ENCODE measurements around the gene DLG5. TPM values are rescaled to one million over a fixed set of nuclear protein-coding genes. Genes with fewer than 3 reads are reported as not detected.

DLG5 gene
- total and polyA plus RNA-seq, 4 donors = 6.6 to 33.2 (median 15.8) TPM

- H3K36me3 ChIP-seq (ENCODE audit: control insufficient read depth in 4 of 4, insufficient read depth in 4 of 4, low read length in 4 of 4) = no peaks in the 10 kb centered on the region
- 77 to 82% methylated on average over 5 of the region's 5 CpGs for WGBS, 2 donors
These were observed 184.4 kb downstream of the DLG5 start for GRCh38 chr10:77742172-77742571.

GRCh38 chr10:77741746-77742145, 184.8 kb downstream of the DLG5 start:
- Histone ChIP-seq H3K4me3 (no peak overlapping the region), H3K36me3 (ENCODE audit: control insufficient read depth in 4 of 4, insufficient read depth in 4 of 4, low read length in 4 of 4) (no peaks in the 10 kb centered on the region), H3K27me3 (ENCODE audit: control insufficient read depth in 3 of 3, insufficient read depth in 3 of 3, low read length in 2 of 3) (no peaks in the 10 kb centered on the region), H3K27ac (ENCODE audit: low read depth in 1 of 2, low read length in 1 of 2) (no peak overlapping the region), H3K9ac (ENCODE audit: insufficient read depth in 1 of 2, low read length in 2 of 2) (no peak overlapping the region), H3K4me1 (ENCODE audit: control insufficient read depth in 5 of 5, insufficient read depth in 5 of 5, low read length in 5 of 5) (no peaks in the 10 kb centered on the region), H3K9me3 (ENCODE audit: control insufficient read depth in 4 of 4, insufficient read depth in 3 of 4, low read length in 3 of 4) (peaks cover 0 to 6% (median 0%) of the 10 kb centered on the region in 4 donors)
- no peak for TF ChIP-seq CTCF (IDR thresholded peaks at IDR 0.05; ENCODE audit: control extremely low read depth, extremely low read depth)
- ATAC-seq (ENCODE audit: insufficient read depth, low FRiP score) (no peak), DNase-seq (no peak)
- 94 to 96% methylated on average over 2 of the region's 2 CpGs for WGBS, 2 donors

More at GRCh38 chr10:77742172-77742571, 184.4 kb downstream of the DLG5 start:
- ATAC-seq (ENCODE audit: insufficient read depth, low FRiP score) = no peak
- TF ChIP-seq CTCF (IDR thresholded peaks at IDR 0.05; ENCODE audit: control extremely low read depth, extremely low read depth) = no peak
- Histone ChIP-seq H3K27me3 (ENCODE audit: control insufficient read depth in 3 of 3, insufficient read depth in 3 of 3, low read length in 2 of 3) (no peaks in the 10 kb centered on the region), H3K9ac (ENCODE audit: insufficient read depth in 1 of 2, low read length in 2 of 2) (no peak overlapping the region), H3K27ac (ENCODE audit: low read depth in 1 of 2, low read length in 1 of 2) (no peak overlapping the region), H3K4me3 (no peak overlapping the region), H3K4me1 (ENCODE audit: control insufficient read depth in 5 of 5, insufficient read depth in 5 of 5, low read length in 5 of 5) (no peaks in the 10 kb centered on the region), H3K9me3 (ENCODE audit: control insufficient read depth in 4 of 4, insufficient read depth in 3 of 4, low read length in 3 of 4) (peaks cover 0 to 6% (median 0%) of the 10 kb centered on the region in 4 donors)
- no peak for DNase-seq

Small RNAs within 50 kb of the gene (small RNA-seq; reads per million reads assigned to genes)
- gene RF00017 (ENCODE audit: low replicate concordance) (not detected), gene RN7SL284P (ENCODE audit: low replicate concordance) (not detected), gene RNU6-1266P (ENCODE audit: low replicate concordance) (not detected)

Other genes starting within 250 kb of the DLG5 start
- gene POLR3A, start 102.8 kb upstream of the DLG5 start, total RNA-seq = 10 to 100 TPM; 11.9 to 15.0 TPM
- gene POLR3A, start 102.8 kb upstream of the DLG5 start, polyA plus RNA-seq = 1 to 10 TPM; 3.9 to 5.5 TPM
- 1,000 to 10,000 TPM; 1,037 to 2,229 TPM for gene RPS24, start 107.1 kb upstream of the DLG5 start, total RNA-seq
- gene RPS24, start 107.1 kb upstream of the DLG5 start, polyA plus RNA-seq = 1,000 to 10,000 TPM; 3,417 to 8,225 TPM